Measurements from ENCODE around the gene KCNE1. TPM values are rescaled to one million over a fixed set of nuclear protein-coding genes. Genes with fewer than 3 reads are reported as not detected.

KCNE1 gene
- total and polyA plus RNA-seq, 10 of the 15 experiments (the other 5 are each of a cell fraction or from before 2014, with no cell fraction given), result 0.06 to 0.18 (median 0.09) TPM; not detected in 5

DNA sequence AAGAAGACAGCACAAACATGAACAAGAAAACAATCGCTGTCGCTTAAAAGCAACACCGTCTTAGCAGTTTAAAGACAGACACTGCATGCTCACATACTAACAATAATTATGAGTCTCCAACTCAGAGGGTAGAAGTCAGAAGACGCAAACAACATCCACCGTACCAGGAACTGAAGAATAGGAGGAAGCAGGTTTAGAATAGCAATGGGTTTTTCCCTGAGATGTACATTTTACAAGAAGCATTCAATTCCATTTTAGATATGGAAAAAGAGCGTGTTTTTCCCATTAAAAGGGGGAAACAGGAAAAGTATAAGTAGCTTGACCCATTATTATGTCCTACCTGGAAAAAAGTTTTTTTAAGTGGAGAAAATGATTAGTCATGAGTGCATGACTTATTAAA is 34.5 kb upstream of the KCNE1 start:
- Histone ChIP-seq H3K27me3 (replicated peaks in 1 of 2; ENCODE audit: control insufficient read depth in 2 of 2, insufficient read depth in 2 of 2, low read length in 1 of 2) (no peaks in the 10 kb centered on the region), H3K36me3 (ENCODE audit: control insufficient read depth in 2 of 2, insufficient read depth in 2 of 2, low read length in 1 of 2) (no peaks in the 10 kb centered on the region), H3K4me2 (ENCODE audit: control insufficient read depth, insufficient read depth) (no peak overlapping the region), H3K79me2 (ENCODE audit: control insufficient read depth, insufficient read depth, low read length) (no peaks in the 10 kb centered on the region; the same call in 1 of the 2 replicates), H3K4me1 (ENCODE audit: control insufficient read depth, insufficient read depth, low read length) (peaks cover 38% of the 10 kb centered on the region), H3K4me3 (no peak overlapping the region), H2AFZ (ENCODE audit: control insufficient read depth, low read depth, low read length) (no peak overlapping the region), H3K9ac (ENCODE audit: control insufficient read depth, insufficient read depth, low read length) (no peak overlapping the region), H3K9me3 (replicated peaks; ENCODE audit: control insufficient read depth, insufficient read depth, low read length) (peaks cover 2% of the 10 kb centered on the region; the same call in 1 of the 3 replicates), H3K27ac (ENCODE audit: control insufficient read depth, insufficient read depth) (peak overlapping the region; percentile 84; the same call in 1 of the 2 replicates), H4K20me1 (ENCODE audit: control insufficient read depth, insufficient read depth) (no peaks in the 10 kb centered on the region)
- 79% methylated on average over 6 of the region's 6 CpGs for WGBS (ENCODE audit: insufficient coverage, insufficient replicate concordance, low lambda C conversion rate, missing lambda C conversion rate)
- no peak for DNase-seq (ENCODE audit: low read depth, low spot score)
- no peak for ATAC-seq
- SMC1A ChIA-PET (ENCODE audit: uncharacterized antibody, unreplicated experiment), result interaction anchor here (1.3 kb wide), 1 partner anchor 20 kb away, joined by 5 read pairs; no protein-coding TSS in a partner anchor
- BruUV-seq (replicated peaks), result no TSS peak
- intact Hi-C loops (cut with micrococcal nuclease; ENCODE audit: unreplicated experiment) (no loop called here), in situ Hi-C loops (cut with MboI) (no loop called here)
- no peak for FAIRE-seq
- RAD21 ChIA-PET (ENCODE audit: unreplicated experiment), result no interaction called here
- TF ChIP-seq CEBPB (IDR thresholded peaks at IDR 0.05; ENCODE audit: borderline replicate concordance in 1 of 2, low read depth in 2 of 2, low read length in 2 of 2), result no peak
- TF ChIP-seq, protein P1, sequence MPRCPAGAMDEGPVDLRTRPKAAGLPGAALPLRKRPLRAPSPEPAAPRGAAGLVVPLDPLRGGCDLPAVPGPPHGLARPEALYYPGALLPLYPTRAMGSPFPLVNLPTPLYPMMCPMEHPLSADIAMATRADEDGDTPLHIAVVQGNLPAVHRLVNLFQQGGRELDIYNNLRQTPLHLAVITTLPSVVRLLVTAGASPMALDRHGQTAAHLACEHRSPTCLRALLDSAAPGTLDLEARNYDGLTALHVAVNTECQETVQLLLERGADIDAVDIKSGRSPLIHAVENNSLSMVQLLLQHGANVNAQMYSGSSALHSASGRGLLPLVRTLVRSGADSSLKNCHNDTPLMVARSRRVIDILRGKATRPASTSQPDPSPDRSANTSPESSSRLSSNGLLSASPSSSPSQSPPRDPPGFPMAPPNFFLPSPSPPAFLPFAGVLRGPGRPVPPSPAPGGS (IDR thresholded peaks at IDR 0.05; ENCODE audit: borderline replicate concordance, insufficient read depth, low read depth, low read length, poor library complexity, severe bottlenecking), result no peak
- no peak for TF ChIP-seq CBFB (IDR thresholded peaks at IDR 0.05; ENCODE audit: low read depth)
- no peak for TF ChIP-seq BCL11A (IDR thresholded peaks at IDR 0.05; ENCODE audit: low read depth, low read length)
- no peak for TF ChIP-seq MYB (IDR thresholded peaks at IDR 0.05; ENCODE audit: borderline replicate concordance, low read depth, low read length)
- no peak for TF ChIP-seq MTA2 (IDR thresholded peaks at IDR 0.05; ENCODE audit: low read depth)
- POLR2A ChIA-PET, result no interaction called here
- CTCF ChIA-PET, result interaction anchor here (1.0 kb wide), 1 partner anchor 36 kb away, joined by 3 read pairs; no protein-coding TSS in a partner anchor

All from GM12878 (cell line).